WTC11 (cell line): ENCODE data around the gene LRRFIP2. TPM values are rescaled to one million over a fixed set of nuclear protein-coding genes. Genes with fewer than 3 reads are reported as not detected.

Experiments used
- ATAC-seq: fragments of 200-7000 bp; cut with Tn5 transposase; 2 replicates; pipeline ENCODE4 v1.10.0; 2021; ENCODE audit warnings: mild to moderate bottlenecking, moderate library complexity
- CTCF ChIA-PET: fragments of 300-600 bp; sonication (Branson Sonifier 250); formaldehyde crosslinking; loops from one replicate; lab custom pipeline; 2021; ENCODE audit warnings: antibody characterized with exemption; lab: Charles Lee
- POLR2A ChIA-PET: fragments of 350-600 bp; sonication (Branson Sonifier 250); formaldehyde crosslinking; loops from one replicate; lab custom pipeline; 2021; ENCODE audit warnings: antibody characterized with exemption; lab: Charles Lee
- DNase-seq: peaks from one replicate; pipeline ENCODE4 v3.0.0; 2021; ENCODE audit warnings: low spot score
- H3K27ac Mint-ChIP-seq: 2 replicates; pipeline ENCODE4 v1.8.0; 2021; ENCODE audit warnings: mixed read lengths
- H3K27me3 Mint-ChIP-seq: 2 replicates; pipeline ENCODE4 v1.8.0; 2021; ENCODE audit warnings: low read depth, mild to moderate bottlenecking, moderate library complexity, mixed read lengths
- H3K36me3 Mint-ChIP-seq: 2 replicates; pipeline ENCODE4 v1.8.0; 2021; ENCODE audit warnings: mixed read lengths
- H3K4me1 Mint-ChIP-seq: 2 replicates; pipeline ENCODE4 v1.8.0; 2022; ENCODE audit warnings: mixed read lengths
- H3K4me3 Mint-ChIP-seq: 2 replicates; pipeline ENCODE4 v1.8.0; 2021; ENCODE audit warnings: mild to moderate bottlenecking, moderate library complexity, mixed read lengths
- H3K9me3 Mint-ChIP-seq: 2 replicates; pipeline ENCODE4 v1.8.0; 2021; ENCODE audit warnings: mixed read lengths
- AFF4 ChIP-seq: sonication (generic); formaldehyde crosslinking; IDR thresholded peaks from 2 replicates; pipeline ENCODE4 v1.8.1; 2023; ENCODE audit warnings: mild to moderate bottlenecking, missing genetic modification reagents, borderline replicate concordance
- ATF3 ChIP-seq: sonication (generic); formaldehyde crosslinking; conservative IDR thresholded peaks from 2 replicates; pipeline ENCODE4 v1.8.1; 2022; ENCODE audit warnings: mild to moderate bottlenecking, missing genetic modification reagents
- CREM ChIP-seq: sonication (generic); formaldehyde crosslinking; IDR thresholded peaks from 2 replicates; pipeline ENCODE4 v1.8.1; 2022; ENCODE audit warnings: mild to moderate bottlenecking, missing genetic modification reagents, moderate library complexity
- E2F4 ChIP-seq: sonication (generic); formaldehyde crosslinking; IDR thresholded peaks from 2 replicates; pipeline ENCODE4 v1.8.1; 2022; ENCODE audit warnings: low read depth, mild to moderate bottlenecking, moderate library complexity, missing genetic modification reagents, borderline replicate concordance
- FOXP1 ChIP-seq: sonication (generic); formaldehyde crosslinking; IDR thresholded peaks from 2 replicates; pipeline ENCODE4 v1.8.0; 2022; ENCODE audit warnings: missing genetic modification reagents, mild to moderate bottlenecking, moderate library complexity, borderline replicate concordance
- FOXP4 ChIP-seq: sonication (generic); formaldehyde crosslinking; IDR thresholded peaks from 2 replicates; pipeline ENCODE4 v1.8.0; 2022; ENCODE audit warnings: mild to moderate bottlenecking, missing genetic modification reagents
- GRHL2 ChIP-seq: fragments of 250-450 bp; sonication (Bioruptor Pico); IDR thresholded peaks from 2 replicates; pipeline ENCODE4 v1.8.0; 2022; ENCODE audit warnings: mild to moderate bottlenecking, moderate library complexity; ENCODE audit not compliant: insufficient replicate concordance, severe bottlenecking
- MAX ChIP-seq: sonication (generic); formaldehyde crosslinking; IDR thresholded peaks from 2 replicates; pipeline ENCODE4 v1.8.0; 2022; ENCODE audit warnings: mild to moderate bottlenecking, missing genetic modification reagents
- NFE2L1 ChIP-seq: sonication (generic); formaldehyde crosslinking; IDR thresholded peaks from 2 replicates; pipeline ENCODE4 v1.8.1; 2023; ENCODE audit warnings: missing genetic modification reagents
- NFYB ChIP-seq: sonication (generic); formaldehyde crosslinking; conservative IDR thresholded peaks from 2 replicates; pipeline ENCODE4 v1.8.0; 2022; ENCODE audit warnings: low read depth, missing genetic modification reagents
- NR1H2 ChIP-seq: sonication (generic); formaldehyde crosslinking; IDR thresholded peaks from 2 replicates; pipeline ENCODE4 v1.9.0; 2021; ENCODE audit warnings: mild to moderate bottlenecking, moderate library complexity, missing genetic modification reagents
- NR2C2 ChIP-seq: sonication (generic); formaldehyde crosslinking; IDR thresholded peaks from 2 replicates; pipeline ENCODE4 v1.8.0; 2022; ENCODE audit warnings: mild to moderate bottlenecking, missing genetic modification reagents
- OVOL2 ChIP-seq: fragments of 250-450 bp; sonication (Bioruptor Pico); IDR thresholded peaks from 2 replicates; pipeline ENCODE4 v1.9.0; 2021; ENCODE audit warnings: mild to moderate bottlenecking, borderline replicate concordance
- TP53 ChIP-seq: sonication (generic); formaldehyde crosslinking; IDR thresholded peaks from 2 replicates; pipeline ENCODE4 v1.8.1; 2023; ENCODE audit warnings: mild to moderate bottlenecking, missing genetic modification reagents
- USF2 ChIP-seq: sonication (generic); formaldehyde crosslinking; IDR thresholded peaks from 2 replicates; pipeline ENCODE4 v1.8.1; 2023; ENCODE audit warnings: mild to moderate bottlenecking, missing genetic modification reagents, moderate library complexity
- ZNF138 ChIP-seq: sonication (generic); formaldehyde crosslinking; conservative IDR thresholded peaks from 2 replicates; pipeline ENCODE4 v1.8.1; 2022; ENCODE audit warnings: mild to moderate bottlenecking, moderate library complexity, missing genetic modification reagents
- ZNF232 ChIP-seq: sonication (generic); formaldehyde crosslinking; IDR thresholded peaks from 2 replicates; pipeline ENCODE4 v1.8.0; 2022; ENCODE audit warnings: mild to moderate bottlenecking, missing genetic modification reagents
- ZNF317 ChIP-seq: sonication (generic); formaldehyde crosslinking; IDR thresholded peaks from 2 replicates; pipeline ENCODE4 v1.8.1; 2023; ENCODE audit warnings: low read depth, mild to moderate bottlenecking, moderate library complexity, missing genetic modification reagents, borderline replicate concordance
- ZNF425 ChIP-seq: fragments of 250-450 bp; sonication (Bioruptor Pico); conservative IDR thresholded peaks from 2 replicates; pipeline ENCODE4 v1.9.0; 2021; ENCODE audit warnings: mild to moderate bottlenecking
- ZNF532 ChIP-seq: fragments of 250-450 bp; sonication (Bioruptor Pico); IDR thresholded peaks from 2 replicates; pipeline ENCODE4 v1.9.0; 2021; ENCODE audit warnings: mild to moderate bottlenecking, borderline replicate concordance
- total RNA-seq: library from RNA; stranded (reverse); gene quantifications from 3 replicates; pipeline ENCODE4 v1.2.3, GENCODE V29; 2021

The LRRFIP2 gene
- total RNA-seq, 1 experiment from 2014 or later = 23.7 TPM

- no peak for TF ChIP-seq MAX (CRISPR knock-in tag)
- no peak for TF ChIP-seq CREM (CRISPR knock-in tag)
- no peak for TF ChIP-seq FOXP1 (CRISPR knock-in tag)
- TF ChIP-seq ZNF317 (CRISPR knock-in tag) = no peak
- TF ChIP-seq NFE2L1 (CRISPR knock-in tag) = no peak
- TF ChIP-seq ZNF138 (CRISPR knock-in tag) = no peak
- no peak for TF ChIP-seq NR2C2 (CRISPR knock-in tag)
- TF ChIP-seq FOXP4 (CRISPR knock-in tag) = no peak
- TF ChIP-seq ZNF232 (CRISPR knock-in tag) = no peak
These were observed 47.0 kb downstream of the LRRFIP2 start (continued) for GRCh38 chr3:37127340-37127739.

- no peak for DNase-seq
- H3K9me3 Mint-ChIP-seq = peaks cover 4% of the 10 kb centered on the region
- no peaks in the 10 kb centered on the region for H3K27me3 Mint-ChIP-seq
- H3K27ac Mint-ChIP-seq = no peak overlapping the region
- peaks cover 4% of the 10 kb centered on the region; the same call in 1 of the 2 replicates for H3K36me3 Mint-ChIP-seq
- peaks cover 8% of the 10 kb centered on the region for H3K4me1 Mint-ChIP-seq
- no peak for ATAC-seq
- ChIA-PET POLR2A (no interaction called here), CTCF (no interaction called here)
- H3K4me3 Mint-ChIP-seq = no peak overlapping the region
- TF ChIP-seq OVOL2 (CRISPR knock-in tag) (no peak), TP53 (CRISPR knock-in tag) (no peak), NR1H2 (CRISPR knock-in tag) (no peak), GRHL2 (CRISPR knock-in tag) (no peak), E2F4 (CRISPR knock-in tag) (no peak), ATF3 (no peak), USF2 (CRISPR knock-in tag) (no peak), AFF4 (no peak), ZNF532 (no peak), ZNF425 (CRISPR knock-in tag) (no peak), NFYB (CRISPR knock-in tag) (no peak)
These were observed 47.5 kb downstream of the LRRFIP2 start for GRCh38 chr3:37126856-37127255.
